ENCODE data around the gene UFL1.

- no peak for TF ChIP-seq MYC (IDR thresholded peaks at IDR 0.05; ENCODE audit: low read depth, low read length)
- TF ChIP-seq MAX (IDR thresholded peaks at IDR 0.05; ENCODE audit: low read depth, low read length) = no peak
Measured at GRCh38 chr6:96521644-96522464, at the start of gene UFL1.
